ENCODE data around the gene MED13L. TPM values are rescaled to one million over a fixed set of nuclear protein-coding genes. Genes with fewer than 3 reads are reported as not detected.

The MED13L gene
- total and polyA plus RNA-seq, 2 of the 4 experiments (the other 2 are of a cell fraction), result 17.9 to 49.1 TPM

- CTCF ChIA-PET, result no interaction called here
- ATAC-seq (ENCODE audit: low read depth) (no peak), DNase-seq (no peak)
- no peak overlapping the region for H3K27ac ChIP-seq (ENCODE audit: insufficient read depth, low read length)
- TF ChIP-seq NFE2L2 (IDR thresholded peaks at IDR 0.05; ENCODE audit: low read depth, low read length) (no peak), CHD1 (IDR thresholded peaks at IDR 0.05; ENCODE audit: low read depth, low read length) (no peak), CEBPB (IDR thresholded peaks at IDR 0.05; ENCODE audit: low read depth, low read length) (no peak), SMC3 (IDR thresholded peaks at IDR 0.05; ENCODE audit: low read depth, low read length) (no peak), ELK1 (IDR thresholded peaks at IDR 0.05; ENCODE audit: borderline replicate concordance, low read depth, low read length) (no peak), POLR2A (IDR thresholded peaks at IDR 0.05; ENCODE audit: low read depth, low read length) (no peak), MAFK (IDR thresholded peaks at IDR 0.05; ENCODE audit: low read depth, low read length) (no peak), RAD21 (IDR thresholded peaks at IDR 0.05; ENCODE audit: low read length) (no peak), MXI1 (IDR thresholded peaks at IDR 0.05; ENCODE audit: borderline replicate concordance, low read depth, low read length) (no peak), BHLHE40 (IDR thresholded peaks at IDR 0.05; ENCODE audit: low read depth, low read length) (no peak), MAZ (IDR thresholded peaks at IDR 0.05; ENCODE audit: borderline replicate concordance, low read depth, low read length) (no peak)
- in situ Hi-C loops (cut with MboI; ENCODE audit: low sequenced_read_pairs) (no loop called here), intact Hi-C loops (cut with micrococcal nuclease) (no loop called here), dilution Hi-C loops (cut with HindIII; ENCODE audit: low sequenced_read_pairs, unreplicated experiment) (no loop called here)
- no peak overlapping the region for H3K18ac ChIP-seq (ENCODE audit: low read depth, low read length)
- no peak overlapping the region for H3K23ac ChIP-seq (ENCODE audit: low read depth, low read length)
- no peak overlapping the region for H2AK5ac ChIP-seq (ENCODE audit: low read depth, low read length)
- no peak overlapping the region for H3K4me3 ChIP-seq (ENCODE audit: insufficient read depth, low read depth, low read length)
- H3K4me1 ChIP-seq (ENCODE audit: control insufficient read depth, insufficient read depth, low read length), result peaks cover 7% of the 10 kb centered on the region
- no peak overlapping the region for H2BK20ac ChIP-seq (ENCODE audit: low read depth, low read length)
- H2AFZ ChIP-seq (replicated peaks; ENCODE audit: low read length, poor library complexity), result no peak overlapping the region
- H4K20me1 ChIP-seq (ENCODE audit: insufficient read depth, low read length), result peaks cover 40% of the 10 kb centered on the region
- no TSS peak for BruUV-seq (replicated peaks)
- H4K5ac ChIP-seq (ENCODE audit: low read depth, low read length), result no peak overlapping the region
- H4K8ac ChIP-seq (ENCODE audit: low read depth in 2 of 2, low read length in 2 of 2), result no peak overlapping the region
- H3K27me3 ChIP-seq (ENCODE audit: control insufficient read depth, insufficient read depth, low read length), result no peaks in the 10 kb centered on the region
- no peak overlapping the region for H2BK5ac ChIP-seq (ENCODE audit: low read depth, low read length, poor library complexity, severe bottlenecking)
- WGBS, 2 experiments (ENCODE audit: extremely low coverage in 2 of 2, insufficient read length in 1 of 2), result no CpG with 5 or more reads among the region's 8 CpGs
- no peak overlapping the region for H3K9ac ChIP-seq (ENCODE audit: low read depth, low read length)
- peaks cover 11% of the 10 kb centered on the region for H3K9me1 ChIP-seq (ENCODE audit: insufficient read depth, low read length)
- POLR2A ChIA-PET (ENCODE audit: unreplicated experiment), result no interaction called here
- no peaks in the 10 kb centered on the region for H3K9me3 ChIP-seq (ENCODE audit: control insufficient read depth, insufficient read depth, low read length)
- H4K91ac ChIP-seq (ENCODE audit: insufficient read depth, low read depth, low read length), result no peak overlapping the region
- no peak overlapping the region for H2BK15ac ChIP-seq (ENCODE audit: low read depth, low read length)
- no peak overlapping the region for H3K56ac ChIP-seq (ENCODE audit: extremely low read depth, insufficient read depth, low read length)
- H2AK9ac ChIP-seq (replicated peaks; ENCODE audit: low read depth, low read length, poor library complexity), result no peak overlapping the region
- no peak overlapping the region for H3K4me2 ChIP-seq (ENCODE audit: low read depth, low read length)
- no peak overlapping the region for H3K14ac ChIP-seq (replicated peaks; ENCODE audit: low read depth, low read length)
- H3K36me3 ChIP-seq (ENCODE audit: control insufficient read depth, insufficient read depth, low read length), result 0 out of 2 replicates have a peak, but pooled peaks cover 2% of the 10 kb centered on the region
- H2BK120ac ChIP-seq (ENCODE audit: low read depth, low read length), result no peak overlapping the region
- H3K4ac ChIP-seq (ENCODE audit: low read depth, low read length), result no peak overlapping the region
- peaks cover 17 to 65% of the 10 kb centered on the region in 2 experiments for H3K79me1 ChIP-seq (ENCODE audit: low read depth in 1 of 2, low read length in 2 of 2)
These were observed 163.9 kb downstream of the MED13L start for GRCh38 chr12:116113398-116114130.
